ENCODE data around the gene SMG6.
A peak's percentile ranks its signal among the peaks of the same experiment; 100 is the strongest.

The SMG6 gene

GRCh38 chr17:2240541-2240940 lies 63.0 kb downstream of the SMG6 start:
- Histone ChIP-seq H3K4me3 (no peak overlapping the region), H3K27ac (peak overlapping the region; percentile 11 to 58), H3K4me1 (peaks cover 0 to 67% (median 45%) of the 10 kb centered on the region in 4 donors), H3K27me3 (no peaks in the 10 kb centered on the region), H3K36me3 (peaks cover 0 to 15% (median 13%) of the 10 kb centered on the region in 3 donors), H3K9me3 (no peaks in the 10 kb centered on the region)
- no peak for DNase-seq
- no peak for TF ChIP-seq CTCF (IDR thresholded peaks at IDR 0.05)
- intact Hi-C loops (cut with DNase I; ENCODE audit: low total_unique reads): no loop called here

- Histone ChIP-seq H3K27me3 (no peaks in the 10 kb centered on the region), H3K9me3 (no peaks in the 10 kb centered on the region), H3K4me3 (no peak overlapping the region), H3K4me1 (peaks cover 0 to 68% (median 50%) of the 10 kb centered on the region in 4 donors), H3K36me3 (peaks cover 0 to 15% (median 13%) of the 10 kb centered on the region in 3 donors), H3K27ac (peak overlapping the region; percentile 37 to 58)
- no peak for TF ChIP-seq CTCF (IDR thresholded peaks at IDR 0.05)
- intact Hi-C loops (cut with DNase I; ENCODE audit: low total_unique reads): no loop called here
- peak; percentile 79 to 81 for DNase-seq
Measured at GRCh38 chr17:2239882-2240430, 63.6 kb downstream of the SMG6 start.

- Histone ChIP-seq H3K9me3 (no peaks in the 10 kb centered on the region), H3K4me1 (peaks cover 0 to 68% (median 46%) of the 10 kb centered on the region in 4 donors), H3K36me3 (peaks cover 0 to 15% (median 13%) of the 10 kb centered on the region in 3 donors), H3K27me3 (no peaks in the 10 kb centered on the region), H3K4me3 (no peak overlapping the region), H3K27ac (peak overlapping the region; percentile 57 to 62)
- no peak for DNase-seq
- TF ChIP-seq CTCF (IDR thresholded peaks at IDR 0.05): no peak
- intact Hi-C loops (cut with DNase I; ENCODE audit: low total_unique reads): no loop called here
Measured at GRCh38 chr17:2239170-2239551, 64.4 kb downstream of the SMG6 start.

DNA sequence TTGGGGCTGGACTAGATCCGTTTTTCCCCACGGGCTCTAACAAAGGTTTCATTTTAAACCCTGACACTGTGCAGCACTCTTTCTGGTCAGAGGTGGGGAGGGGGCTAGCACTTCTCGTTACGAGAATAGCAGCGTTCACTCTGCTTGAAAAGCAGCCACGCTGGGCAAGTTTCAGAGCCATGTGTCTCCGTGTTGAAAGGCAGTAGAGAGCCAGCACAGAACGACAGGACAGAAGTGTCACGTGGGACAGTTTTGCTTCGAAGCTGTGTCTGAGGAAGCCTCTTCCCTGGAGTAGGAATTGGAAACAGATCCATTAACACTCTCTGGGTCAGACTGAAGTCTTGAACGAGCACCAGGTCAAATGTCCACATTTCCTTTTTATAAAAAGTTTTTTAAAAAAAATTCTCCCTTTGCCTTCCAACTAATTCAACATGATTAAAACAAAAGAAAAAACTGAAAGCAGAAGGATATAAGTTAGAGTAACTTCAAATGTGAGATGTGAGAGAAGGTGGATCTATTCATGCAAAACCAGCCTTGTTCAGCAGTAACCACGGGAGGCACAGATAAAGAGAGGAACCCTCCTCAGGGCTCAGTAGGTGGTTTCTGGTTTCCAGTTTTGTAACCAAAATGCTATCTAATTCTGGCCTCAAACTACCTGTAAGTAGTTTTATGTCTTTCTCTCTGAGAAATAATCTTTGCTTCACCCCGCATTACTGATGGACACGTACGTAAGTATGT lies 65.0 kb downstream of the SMG6 start:
- intact Hi-C loops (cut with DNase I; ENCODE audit: low total_unique reads): no loop called here
- Histone ChIP-seq H3K27me3 (no peaks in the 10 kb centered on the region), H3K4me1 (peaks cover 0 to 69% (median 46%) of the 10 kb centered on the region in 4 donors), H3K9me3 (no peaks in the 10 kb centered on the region), H3K27ac (peak overlapping the region; percentile 57 to 62), H3K4me3 (peak overlapping the region; percentile 20 to 28), H3K36me3 (peaks cover 0 to 12% (median 10%) of the 10 kb centered on the region in 3 donors)
- no peak for TF ChIP-seq CTCF (IDR thresholded peaks at IDR 0.05)
- peak in 1 of 2 donors; percentile 48 for DNase-seq

DNA sequence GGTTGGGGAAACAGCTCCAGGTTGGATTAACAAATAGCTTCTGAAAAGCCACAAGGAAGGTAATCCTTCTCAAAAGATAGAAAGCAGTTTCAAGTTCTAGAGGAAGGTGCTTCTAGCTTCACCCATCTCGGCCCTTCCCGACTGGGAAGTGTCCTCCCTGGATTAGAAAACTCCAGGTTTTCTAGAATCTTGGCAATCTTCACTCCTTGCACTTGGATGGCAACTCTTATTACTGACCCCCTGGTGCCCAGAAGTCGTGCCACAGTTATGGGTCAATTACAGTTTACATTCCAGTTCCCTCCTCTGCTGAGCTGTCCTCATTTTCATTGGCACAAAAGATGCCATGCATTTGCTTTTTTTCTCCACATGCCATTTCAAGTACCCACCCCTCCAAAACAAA lies 65.6 kb downstream of the SMG6 start:
- no peak for TF ChIP-seq CTCF (IDR thresholded peaks at IDR 0.05)
- Histone ChIP-seq H3K27ac (peak overlapping the region; percentile 57 to 62), H3K4me1 (peaks cover 0 to 75% (median 49%) of the 10 kb centered on the region in 4 donors), H3K36me3 (peaks cover 0 to 12% (median 5%) of the 10 kb centered on the region in 3 donors), H3K27me3 (no peaks in the 10 kb centered on the region), H3K9me3 (no peaks in the 10 kb centered on the region), H3K4me3 (peak overlapping the region; percentile 20 to 28)
- intact Hi-C loops (cut with DNase I; ENCODE audit: low total_unique reads): no loop called here
- no peak for DNase-seq
